ENCODE data around the gene SMAP1.
"Not testable (repeated sequence)": the region's sequence is repeated elsewhere in the genome, so short reads cannot be mapped to it uniquely, and the experiment has no call there.

Gene SMAP1

DNA sequence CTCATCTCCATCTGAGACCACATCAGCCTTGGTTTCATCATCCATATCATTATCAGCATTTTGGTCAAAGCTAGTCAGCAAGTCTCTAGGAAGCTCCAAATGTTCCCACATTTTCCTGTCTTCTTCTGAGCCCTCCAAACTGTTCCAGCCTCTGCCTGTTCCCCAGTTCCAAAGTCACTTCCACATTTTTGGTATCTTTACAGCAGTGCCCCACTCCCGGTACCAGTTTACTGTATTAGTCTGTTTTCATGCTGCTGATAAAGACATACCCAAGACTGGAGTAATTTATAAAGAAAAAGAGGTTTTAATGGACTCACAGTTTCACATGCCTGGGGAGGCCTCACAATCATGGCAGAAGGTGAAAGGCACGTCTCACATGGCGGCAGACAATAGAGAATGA lies 74.8 kb downstream of the SMAP1 start:
- DNase-seq, result not testable (repeated sequence)

DNA sequence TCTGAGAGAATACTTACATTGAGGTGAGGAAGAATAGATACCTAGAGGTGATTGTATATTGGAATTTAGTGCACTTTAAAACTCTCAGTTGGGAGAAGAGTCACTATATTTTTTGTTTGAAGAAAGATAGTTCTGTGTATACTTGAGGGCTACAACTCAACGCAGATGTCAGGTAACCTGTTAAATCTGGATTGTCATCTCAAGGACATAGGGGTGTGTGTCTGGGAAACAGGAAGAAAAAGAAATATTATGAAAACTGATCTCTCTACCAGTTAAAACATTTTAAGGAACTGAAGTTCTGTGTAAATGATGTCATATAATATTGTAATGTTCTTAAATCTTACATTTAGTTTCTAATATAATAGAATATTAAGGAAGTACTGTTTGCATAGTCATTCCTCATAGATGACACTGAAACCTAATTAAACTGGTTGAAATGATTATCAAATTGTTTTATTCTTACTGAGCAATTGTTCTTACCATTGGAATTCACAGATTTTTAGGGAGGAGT lies 86.2 kb downstream of the SMAP1 start:
- no peak for DNase-seq

DNA sequence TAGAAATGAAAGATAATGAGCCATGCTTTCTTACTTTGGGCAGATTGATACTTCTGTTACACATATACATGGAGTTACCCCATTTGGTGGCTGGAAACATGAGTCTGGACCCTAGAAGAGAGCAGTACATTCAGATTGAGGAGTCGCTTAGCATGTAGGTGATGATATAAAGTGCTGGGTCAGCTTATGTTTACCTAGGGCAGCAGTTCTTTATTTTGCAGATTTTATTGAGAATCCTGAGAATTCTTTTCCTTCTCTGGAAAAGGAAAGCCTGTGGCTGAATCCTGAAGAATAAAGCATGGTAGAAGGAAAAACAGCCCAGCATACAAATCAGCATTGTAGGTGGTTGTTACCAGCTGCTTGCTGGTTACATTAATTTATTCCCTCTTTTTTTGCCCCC lies 91.2 kb downstream of the SMAP1 start:
- no peak for DNase-seq

DNA sequence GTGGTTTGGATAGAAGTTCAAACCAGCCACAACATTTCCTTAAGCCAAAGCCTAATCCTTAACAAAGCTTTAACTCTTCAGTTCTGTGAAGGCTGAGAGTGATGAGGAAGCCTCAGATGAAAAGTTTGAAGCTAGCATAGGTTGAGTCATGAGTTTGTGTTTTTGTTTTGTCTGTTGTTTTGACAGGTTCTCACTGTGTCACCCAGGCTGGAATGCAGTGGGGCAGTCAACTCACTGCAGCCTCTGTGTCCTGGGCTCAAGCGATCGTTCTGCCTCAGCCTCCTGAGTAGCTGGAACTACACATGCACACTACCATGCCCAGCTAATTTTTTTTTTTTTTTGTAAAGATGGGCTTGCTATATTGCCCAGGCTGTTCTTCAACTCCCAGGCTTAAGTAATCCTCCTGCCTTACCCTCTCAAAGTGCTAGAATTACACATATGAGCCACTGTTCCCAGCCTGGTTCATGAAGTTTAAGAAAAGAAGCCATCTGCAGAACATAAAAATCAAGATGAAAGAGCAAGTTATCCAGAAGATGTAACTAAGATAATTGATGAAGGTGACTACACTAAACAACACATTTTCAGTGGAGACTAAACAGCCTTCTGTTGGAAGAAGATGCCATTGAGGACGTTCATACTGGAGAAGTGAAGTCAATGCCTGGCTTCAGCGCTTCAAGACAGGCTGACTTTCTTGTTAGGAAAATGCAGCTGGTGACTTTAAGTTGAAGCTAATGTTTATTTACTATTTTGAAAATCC lies 96.2 kb downstream of the SMAP1 start:
- DNase-seq, result no peak

DNA sequence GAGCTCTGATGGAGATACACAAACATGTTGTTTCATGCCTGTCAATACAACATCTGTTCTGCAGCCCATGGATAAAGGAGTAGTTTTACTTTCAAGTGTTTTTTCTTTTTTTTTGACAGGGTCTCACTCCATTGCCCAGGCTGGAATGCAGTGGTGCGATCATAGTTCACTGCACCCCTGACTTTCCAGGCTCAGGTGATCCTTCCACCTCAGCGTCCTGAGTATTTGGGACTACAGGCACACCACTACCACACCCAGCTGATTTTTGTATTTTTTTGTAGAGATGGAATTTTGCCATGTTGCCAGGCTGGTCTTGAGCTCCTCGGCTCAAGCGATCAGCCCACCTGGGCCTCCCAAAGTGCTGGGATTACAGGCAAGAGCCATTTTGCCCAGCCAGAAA lies 97.0 kb downstream of the SMAP1 start:
- no peak for DNase-seq

DNA sequence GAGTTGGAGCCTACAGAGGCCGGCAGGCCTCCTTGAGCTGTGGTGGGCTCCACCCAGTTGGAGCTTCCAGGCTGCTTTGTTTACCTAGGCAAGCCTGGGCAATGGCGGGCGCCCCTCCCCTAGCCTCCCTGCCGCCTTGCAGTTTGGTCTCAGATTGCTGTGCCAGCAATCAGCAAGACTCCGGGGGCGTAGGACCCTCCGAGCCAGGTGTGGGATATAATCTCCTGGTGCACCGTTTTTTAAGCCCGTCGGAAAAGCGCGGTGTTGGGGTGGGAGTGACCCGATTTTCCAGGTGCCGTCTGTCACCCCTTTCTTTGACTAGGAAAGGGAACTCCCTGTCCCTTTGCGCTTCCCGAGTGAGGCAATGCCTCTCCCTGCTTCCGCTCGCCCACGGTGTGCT lies 103.7 kb downstream of the SMAP1 start:
- DNase-seq, result not testable (repeated sequence)

DNA sequence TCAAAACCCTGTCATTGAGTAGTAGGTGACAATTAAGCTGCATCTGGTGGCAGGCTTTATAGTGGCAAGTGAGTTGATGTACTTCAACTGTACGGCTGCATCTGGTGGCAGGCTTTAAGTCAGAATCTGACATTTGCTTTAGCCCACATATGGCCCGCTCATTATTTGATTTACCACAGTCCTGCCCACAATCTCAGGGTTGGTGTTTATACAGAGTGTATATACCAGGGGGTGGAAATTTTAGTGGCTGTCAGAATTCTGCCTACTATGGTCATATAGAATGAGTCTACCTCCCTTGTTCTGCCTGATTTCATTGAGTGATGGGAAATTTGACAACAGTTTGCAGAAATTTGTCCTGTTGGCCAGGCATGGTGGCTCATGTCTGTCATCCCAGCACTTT lies 112.3 kb downstream of the SMAP1 start:
- DNase-seq, result no peak

DNA sequence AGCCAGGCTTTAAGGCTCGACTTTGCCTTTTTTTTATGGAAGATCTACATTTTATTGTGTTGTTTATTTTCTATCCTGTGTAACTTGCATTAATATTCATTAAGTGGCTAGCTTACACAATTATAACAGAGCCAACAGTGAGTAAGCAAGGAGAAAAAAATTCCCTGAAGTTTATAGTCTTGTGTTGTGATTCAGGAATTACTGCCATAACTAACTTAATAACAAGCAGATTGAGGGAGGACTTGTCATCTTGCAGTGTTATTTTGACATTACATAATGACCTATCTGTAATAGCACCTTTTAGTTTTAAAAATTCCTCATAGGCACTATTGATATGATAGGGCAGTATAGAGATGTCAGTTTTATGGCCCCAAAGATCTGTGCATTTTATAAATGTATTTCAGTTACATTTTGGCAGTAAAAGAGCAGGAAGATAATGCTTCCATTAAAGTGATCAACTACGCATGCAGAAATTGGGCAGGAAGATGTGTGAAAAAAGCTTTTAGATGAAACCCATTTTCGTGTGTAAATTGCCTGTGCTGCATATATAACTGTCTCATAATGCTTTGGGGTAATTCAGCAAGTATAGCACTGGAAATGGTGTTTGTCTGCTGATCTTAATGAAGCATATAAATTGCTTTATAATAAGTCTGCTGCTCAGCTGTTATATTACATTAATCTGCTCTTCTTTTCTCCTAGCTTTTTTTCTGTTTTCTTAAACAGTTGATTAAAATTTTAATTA lies 123.0 kb downstream of the SMAP1 start:
- no peak for DNase-seq

DNA sequence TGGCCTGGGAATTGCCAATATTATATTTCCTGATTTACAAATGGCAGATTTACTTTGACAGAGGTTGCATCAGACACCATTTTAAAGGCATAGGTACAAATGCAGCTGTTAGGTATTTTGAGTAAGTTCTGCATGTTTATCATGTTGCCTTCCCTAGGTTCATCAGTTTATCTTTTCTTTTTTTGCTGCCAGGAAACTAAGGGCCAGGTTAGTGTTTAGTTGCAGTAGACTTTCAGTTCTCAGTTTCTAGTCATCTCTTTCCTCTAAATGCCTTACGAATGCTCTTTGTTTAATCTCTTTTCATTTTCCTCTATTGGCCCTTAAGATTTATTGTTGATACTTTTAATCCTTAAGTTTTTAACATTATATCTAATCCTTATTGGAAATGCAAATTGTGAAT lies 129.9 kb downstream of the SMAP1 start:
- DNase-seq, result no peak

DNA sequence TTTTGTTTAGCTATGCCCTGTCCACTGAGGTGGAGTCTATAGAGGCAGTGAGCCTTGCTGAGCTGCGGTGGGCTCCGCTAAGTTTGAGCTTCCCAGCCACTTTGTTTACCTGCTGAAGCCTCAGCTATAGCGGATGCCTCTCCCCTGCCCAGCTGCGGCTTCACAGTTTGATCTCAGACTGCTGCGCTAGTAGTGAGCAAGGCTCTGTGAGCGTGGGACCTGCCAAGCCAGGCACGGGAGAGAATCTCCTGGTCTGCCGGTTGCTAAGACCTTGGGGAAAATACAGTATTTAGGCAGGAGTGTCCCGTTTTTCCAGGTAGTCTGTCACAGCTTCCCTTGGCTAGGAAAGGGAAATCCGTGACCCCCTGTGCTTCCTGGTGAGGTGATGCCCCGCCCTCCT lies 138.4 kb downstream of the SMAP1 start:
- no peak for DNase-seq

DNA sequence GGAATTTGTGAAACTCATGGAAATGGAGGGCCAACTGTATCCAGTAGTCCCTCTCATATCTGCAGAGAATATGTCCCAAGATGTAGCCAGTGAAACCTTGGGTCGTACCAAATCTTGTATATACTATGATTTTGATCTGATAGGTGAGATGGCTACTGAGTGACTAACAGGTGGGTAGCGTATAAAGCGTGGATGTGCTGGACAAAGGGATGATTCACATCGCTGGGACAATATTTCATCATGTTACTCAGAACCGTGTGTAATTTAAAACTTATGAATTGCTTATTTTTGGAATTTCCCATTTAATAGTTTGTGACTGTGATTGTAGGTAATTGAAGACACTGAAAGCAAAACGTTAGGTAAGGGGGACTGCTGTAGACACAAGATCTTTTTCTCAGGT lies 144.1 kb downstream of the SMAP1 start:
- DNase-seq, result no peak

DNA sequence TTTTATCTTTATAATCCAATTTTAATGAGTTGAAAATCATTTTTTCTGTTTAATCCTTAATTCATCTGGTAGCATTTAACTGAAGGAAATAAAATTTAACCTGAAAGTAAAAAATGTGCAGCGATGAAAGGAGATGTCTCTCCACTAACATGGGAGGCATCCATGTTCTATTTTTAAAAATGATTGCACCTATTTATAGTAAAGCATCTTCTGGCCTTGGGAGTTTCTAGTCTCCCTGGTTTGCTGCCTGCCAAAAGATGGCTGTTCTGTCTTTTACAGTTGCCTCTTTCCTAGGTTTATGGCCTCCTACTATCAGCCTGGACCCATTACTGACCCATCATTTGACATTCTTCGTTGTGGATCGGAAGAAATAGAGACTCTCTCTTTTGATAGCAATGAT lies 146.2 kb downstream of the SMAP1 start:
- no peak for DNase-seq

DNA sequence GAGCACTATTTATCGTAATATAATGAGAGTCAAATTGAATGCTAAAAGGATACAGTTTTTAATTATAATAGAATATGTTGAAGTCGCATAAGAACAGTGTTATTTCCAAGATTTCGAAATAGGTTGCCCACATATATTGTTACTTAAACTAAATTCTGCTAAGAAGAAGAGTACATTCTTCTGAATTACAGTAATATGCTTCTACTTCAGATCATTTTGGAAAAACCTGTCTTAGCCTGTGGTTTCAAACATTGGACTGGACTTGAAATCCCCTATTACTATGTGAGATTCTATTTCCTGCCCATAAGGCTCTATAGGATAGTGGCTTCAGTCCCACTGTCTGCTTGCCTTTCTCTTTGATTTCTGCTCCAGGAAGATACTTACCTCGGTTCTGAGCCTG lies 152.0 kb downstream of the SMAP1 start:
- DNase-seq, result no peak

DNA sequence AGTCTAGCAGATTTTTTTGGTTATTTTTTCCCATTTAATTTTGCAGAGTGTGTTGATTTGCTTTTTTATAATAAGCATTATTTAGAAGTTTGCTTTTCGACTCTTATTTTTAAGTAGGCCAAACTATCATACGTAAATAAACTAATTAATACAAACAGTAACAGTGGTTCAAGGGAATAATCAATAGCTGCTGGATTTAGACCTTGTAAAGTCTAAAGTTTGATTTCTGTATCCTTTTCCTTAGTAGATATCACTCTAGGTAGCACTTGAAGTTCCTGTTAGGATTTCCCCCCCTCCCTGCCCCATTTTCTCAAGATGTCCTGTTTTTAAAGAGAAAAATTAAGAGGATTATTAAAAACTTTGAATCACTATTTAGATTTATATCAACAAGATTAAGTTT lies 153.1 kb downstream of the SMAP1 start:
- DNase-seq, result no peak

DNA sequence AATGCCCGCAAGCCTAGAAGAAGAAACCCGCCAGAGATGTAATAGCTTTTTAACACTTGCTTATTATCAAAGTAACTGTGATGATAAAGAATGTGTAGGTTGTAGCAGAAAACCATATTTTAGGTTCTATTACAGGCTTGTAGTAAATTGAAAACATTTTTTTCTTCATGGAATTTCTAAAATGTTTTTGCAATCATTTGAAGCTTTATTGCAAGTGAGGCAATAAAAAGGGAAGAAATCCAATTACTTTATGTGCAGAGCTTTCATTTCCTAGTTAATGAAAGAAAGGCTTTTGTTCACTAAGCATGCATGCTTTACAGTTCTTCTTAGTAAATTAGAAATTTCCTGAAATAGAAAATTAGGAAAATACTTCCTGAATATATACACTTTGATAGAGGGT lies 154.1 kb downstream of the SMAP1 start:
- no peak for DNase-seq

DNA sequence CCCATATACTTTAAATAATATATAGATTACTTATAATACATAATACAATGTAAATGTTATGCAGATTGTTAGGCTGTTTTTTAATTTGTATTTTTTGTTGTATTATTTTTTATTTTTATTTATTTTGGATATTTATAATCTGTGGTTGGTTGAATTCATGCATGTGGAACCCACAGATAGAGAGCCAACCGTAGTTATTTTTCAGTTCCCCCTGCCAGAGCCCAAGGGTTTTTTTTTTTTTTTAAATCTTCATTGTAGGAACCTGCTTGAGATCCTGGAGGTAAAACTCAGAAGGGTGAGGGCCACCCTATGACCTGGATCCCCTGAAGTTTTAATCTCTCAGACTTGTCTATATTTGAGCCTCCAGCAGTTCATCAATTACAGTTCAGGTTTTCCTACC lies 156.0 kb downstream of the SMAP1 start:
- DNase-seq, result no peak

DNA sequence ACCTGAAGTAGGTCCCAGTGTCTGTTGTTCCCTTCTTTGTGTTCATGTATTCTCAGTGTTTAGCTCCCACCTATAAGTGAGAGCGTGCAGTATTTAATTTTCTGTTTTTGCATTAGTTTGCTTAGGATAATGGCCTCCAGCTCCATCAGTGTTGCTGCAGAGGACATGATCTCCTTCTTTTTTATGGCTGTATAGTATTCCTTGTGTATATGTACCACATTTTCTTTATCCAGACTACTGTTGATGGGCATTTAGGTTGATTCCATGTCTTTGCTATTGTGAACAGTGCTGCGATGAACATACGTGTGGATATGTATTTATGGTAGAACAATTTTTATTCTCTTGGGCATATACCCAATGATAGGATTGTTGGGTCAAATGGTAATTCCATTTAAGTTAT lies 163.7 kb downstream of the SMAP1 start:
- no peak for DNase-seq

DNA sequence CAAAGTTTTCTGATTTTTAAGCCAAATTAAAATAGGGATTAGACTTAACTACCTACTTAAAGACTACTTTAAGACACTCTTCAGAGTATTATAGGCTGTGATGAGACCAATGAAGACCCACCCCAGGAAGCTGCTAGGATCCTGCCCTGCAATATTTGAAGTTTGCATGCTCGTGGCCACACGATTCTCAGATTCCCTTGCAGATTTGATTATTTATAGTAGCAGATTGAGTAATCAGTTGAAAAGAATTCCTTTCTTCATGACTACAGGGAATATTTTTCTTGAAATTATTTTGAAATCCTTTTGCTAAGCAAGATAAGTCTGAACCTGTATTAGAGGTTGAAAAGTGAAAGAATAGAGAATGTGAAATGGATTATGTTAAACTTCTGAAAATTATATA lies 166.8 kb downstream of the SMAP1 start:
- DNase-seq, result no peak

DNA sequence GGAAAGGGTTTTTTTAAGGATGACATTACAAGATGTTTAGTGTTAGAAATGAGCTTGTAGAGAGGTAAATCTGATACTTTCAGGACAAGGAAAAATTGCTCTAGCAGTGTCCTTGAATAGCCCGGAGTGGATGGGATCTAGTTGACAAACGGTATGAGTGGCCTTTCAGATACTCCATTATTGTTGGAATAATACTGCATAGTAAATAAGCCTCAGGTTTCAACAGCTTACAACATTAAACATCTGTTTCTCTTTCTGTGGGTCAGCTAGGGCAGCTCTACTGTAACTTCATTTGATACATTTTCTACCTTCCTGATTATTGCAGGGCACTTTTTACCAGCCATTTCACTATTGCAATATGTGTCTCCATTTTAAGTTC lies 171.2 kb downstream of the SMAP1 start:
- DNase-seq, result no peak

DNA sequence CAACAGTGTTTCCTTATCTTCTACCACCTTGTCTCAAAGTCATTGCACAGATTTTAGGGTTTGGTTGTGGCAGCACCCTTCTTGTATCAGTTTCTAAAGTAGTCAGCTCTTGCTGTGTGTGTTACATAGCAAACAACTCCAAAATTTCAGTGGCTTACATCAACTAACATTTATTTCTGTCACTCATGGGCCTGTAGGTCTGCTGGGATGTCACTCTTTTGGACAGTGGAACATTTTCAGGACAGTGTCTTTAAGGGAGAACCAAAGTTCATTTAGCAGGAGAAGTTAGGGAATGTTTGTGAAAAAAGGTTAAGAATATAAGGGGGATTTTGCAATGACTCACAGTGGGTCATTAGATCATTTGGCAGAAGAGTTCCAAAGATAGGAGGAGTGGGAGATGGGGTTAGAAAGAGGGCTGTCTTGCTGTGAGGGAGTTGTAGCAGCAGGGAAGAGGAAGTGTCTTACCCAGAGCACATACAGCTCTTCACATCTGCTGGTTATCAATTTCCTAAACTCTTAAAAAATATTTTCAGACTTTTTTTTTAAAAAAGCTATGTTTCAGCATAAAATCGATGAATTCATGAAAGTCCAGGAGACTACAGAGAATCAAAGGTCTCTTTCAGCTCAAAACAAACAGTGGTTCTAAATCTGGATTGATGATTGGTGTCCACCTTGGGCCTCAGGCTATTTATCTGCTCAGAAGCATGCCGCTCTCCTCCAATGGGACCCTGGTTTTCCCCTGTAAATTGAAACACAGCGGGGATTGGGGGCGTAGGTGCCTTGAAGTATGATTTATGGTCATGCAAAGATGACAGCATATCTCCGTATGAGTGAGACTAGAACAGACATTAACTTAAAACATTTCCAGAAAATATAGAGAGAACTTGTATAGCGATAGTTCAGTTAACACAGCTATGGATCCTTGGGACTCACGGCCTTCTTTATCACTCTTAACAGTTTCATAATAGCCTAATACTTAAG lies 171.9 kb downstream of the SMAP1 start:
- DNase-seq, result no peak

DNA sequence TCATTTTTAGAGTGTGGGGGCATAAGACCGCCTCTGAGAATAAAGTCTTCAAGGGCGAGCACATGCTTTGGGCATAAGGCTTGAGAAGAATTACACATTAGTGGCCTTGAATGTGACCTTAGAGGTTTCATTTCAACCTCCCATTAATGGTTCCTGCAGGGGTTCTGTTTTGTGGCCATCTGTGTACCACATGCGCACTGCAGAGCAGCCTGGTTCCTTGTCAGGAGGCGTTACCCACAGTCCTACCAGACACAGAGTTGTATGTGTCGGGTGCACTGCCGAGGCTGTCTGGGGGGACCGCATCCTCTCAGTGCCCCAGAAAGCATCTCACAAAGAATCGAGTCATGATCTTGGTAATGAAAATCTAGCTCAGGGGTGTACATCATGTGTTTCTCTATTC lies 173.4 kb downstream of the SMAP1 start:
- no peak for DNase-seq

DNA sequence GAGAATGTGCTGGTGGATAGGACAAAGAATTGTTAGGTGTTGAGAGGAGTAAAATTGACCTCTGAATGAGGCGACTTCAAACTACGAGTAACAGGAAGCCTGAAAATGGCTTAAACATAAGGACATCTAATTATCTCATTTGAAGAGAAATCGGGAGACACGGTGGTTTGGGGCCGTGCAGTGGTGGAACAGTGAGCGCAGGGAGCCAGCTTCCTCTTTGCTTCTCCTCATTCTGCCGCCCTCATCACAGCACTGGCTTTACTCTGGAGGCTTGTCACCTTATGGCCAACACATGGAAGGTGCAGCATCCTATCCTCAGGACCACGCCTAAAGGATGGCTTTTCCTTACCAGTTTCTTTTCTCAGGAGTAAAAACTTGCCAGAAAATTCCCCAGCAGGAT lies 174.9 kb downstream of the SMAP1 start:
- no peak for DNase-seq

DNA sequence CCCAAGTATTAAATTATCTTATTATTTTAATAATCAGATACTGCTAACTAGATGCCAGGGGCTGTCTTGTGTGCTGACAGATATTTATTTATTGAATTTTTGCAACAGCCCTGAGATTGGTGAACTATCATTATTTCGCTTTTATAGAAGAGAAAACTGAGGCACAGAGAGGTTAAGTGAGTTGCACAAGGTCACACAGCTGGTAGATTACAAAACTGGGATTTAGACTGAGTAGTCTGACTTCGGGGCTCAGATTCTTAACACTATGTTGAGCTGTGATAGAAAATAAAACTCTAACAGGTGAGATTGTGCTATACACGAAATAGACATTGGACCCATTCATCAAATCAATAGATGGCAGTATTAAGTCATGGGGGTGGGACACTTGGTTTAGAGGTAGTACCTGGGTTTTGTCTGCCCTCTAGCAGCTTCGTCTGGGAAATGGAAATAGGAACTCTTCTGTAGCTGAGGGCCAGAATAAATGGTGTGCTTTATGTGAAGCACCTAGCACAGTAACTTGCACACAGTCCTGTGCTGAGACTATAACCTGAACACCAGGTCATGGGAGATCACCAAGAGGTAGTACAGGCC lies 175.7 kb downstream of the SMAP1 start:
- DNase-seq, result no peak

Measured in NCI-H446 treated with DMSO at 0.1 percent for 48 hours (cell line).